SU-DHL-6 (cell line): Measurements from ENCODE around the gene MLC1.

Source experiments
- H2AFZ ChIP-seq: fragments of 200-600 bp; sonication (generic); 2 replicates; pipeline ENCODE4 v1.6.1; 2014; ENCODE audit warnings: low read depth, mild to moderate bottlenecking, moderate library complexity, mixed read lengths, antibody characterized with exemption, low read length; ENCODE audit not compliant: severe bottlenecking
- H3F3A ChIP-seq: fragments of 200-600 bp; shearing (Covaris generic); 2 replicates; pipeline ENCODE4 v1.6.0; 2016; ENCODE audit warnings: antibody characterized with exemption, mild to moderate bottlenecking; ENCODE audit not compliant: insufficient read depth
- H3K27ac ChIP-seq: fragments of 200-600 bp; sonication (generic); 2 replicates; pipeline ENCODE4 v1.5.1; 2016; ENCODE audit warnings: low read depth, mild to moderate bottlenecking, low read length, moderate library complexity, mixed read lengths
- H3K27me3 ChIP-seq: fragments of 200-600 bp; sonication (generic), shearing (Covaris generic); 2 replicates; pipeline ENCODE4 v1.6.0; 2014; ENCODE audit warnings: mild to moderate bottlenecking, low read length
- H3K36me3 ChIP-seq: fragments of 200-600 bp; sonication (generic); 2 replicates; pipeline ENCODE4 v1.6.1; 2014; ENCODE audit warnings: mild to moderate bottlenecking, low read length, mixed read lengths
- H3K4me2 ChIP-seq: fragments of 300-600, 200-600 bp; shearing (Covaris generic), sonication (generic); 2 replicates; pipeline ENCODE4 v1.6.0; 2014; ENCODE audit warnings: low read length, low read depth, mild to moderate bottlenecking; ENCODE audit not compliant: poor library complexity, severe bottlenecking
- H3K4me3 ChIP-seq: fragments of 200-600 bp; sonication (generic); 2 replicates; pipeline ENCODE4 v1.5.1; 2014; ENCODE audit warnings: antibody characterized with exemption, low read length, mild to moderate bottlenecking, mixed read lengths; ENCODE audit not compliant: insufficient read depth, poor library complexity, severe bottlenecking
- H3K79me2 ChIP-seq: fragments of 200-600 bp; sonication (generic); 2 replicates; pipeline ENCODE4 v1.6.1; 2014; ENCODE audit warnings: mild to moderate bottlenecking, low read length, moderate library complexity; ENCODE audit not compliant: insufficient read depth
- H3K9ac ChIP-seq: fragments of 200-600 bp; sonication (generic); 2 replicates; pipeline ENCODE4 v1.7.0; 2014; ENCODE audit warnings: mild to moderate bottlenecking, low read length
- H3K9me2 ChIP-seq: fragments of 200-600 bp; sonication (generic); replicated peaks from 2 replicates; pipeline ENCODE4 v1.6.1; 2014; ENCODE audit warnings: low read length; ENCODE audit not compliant: insufficient read depth
- H3K9me3 ChIP-seq: fragments of 200-600 bp; sonication (generic); 2 replicates; pipeline ENCODE4 v1.6.1; 2014; ENCODE audit warnings: low read length, mixed read lengths; ENCODE audit not compliant: insufficient read depth
- H4K20me1 ChIP-seq: fragments of 200-600 bp; sonication (generic); 2 replicates; pipeline ENCODE4 v1.6.1; 2014; ENCODE audit warnings: low read depth, mild to moderate bottlenecking, antibody characterized with exemption, low read length, moderate library complexity, mixed read lengths
- EZH2phosphoT487 ChIP-seq: fragments of 200-600 bp; sonication (generic), shearing (Covaris generic); conservative IDR thresholded peaks from 2 replicates; pipeline ENCODE4 v1.6.1; 2018; ENCODE audit warnings: mild to moderate bottlenecking, antibody characterized with exemption, low read length, moderate library complexity, mixed read lengths
- TF ChIP-seq, protein P1 (sequence below): fragments of 200-600 bp; sonication (generic); IDR thresholded peaks from one replicate; pipeline ENCODE4 v1.5.1; 2017; ENCODE audit warnings: antibody characterized with exemption, mild to moderate bottlenecking, low read length, moderate library complexity; ENCODE audit not compliant: insufficient read depth, poor library complexity, severe bottlenecking

Gene MLC1

DNA sequence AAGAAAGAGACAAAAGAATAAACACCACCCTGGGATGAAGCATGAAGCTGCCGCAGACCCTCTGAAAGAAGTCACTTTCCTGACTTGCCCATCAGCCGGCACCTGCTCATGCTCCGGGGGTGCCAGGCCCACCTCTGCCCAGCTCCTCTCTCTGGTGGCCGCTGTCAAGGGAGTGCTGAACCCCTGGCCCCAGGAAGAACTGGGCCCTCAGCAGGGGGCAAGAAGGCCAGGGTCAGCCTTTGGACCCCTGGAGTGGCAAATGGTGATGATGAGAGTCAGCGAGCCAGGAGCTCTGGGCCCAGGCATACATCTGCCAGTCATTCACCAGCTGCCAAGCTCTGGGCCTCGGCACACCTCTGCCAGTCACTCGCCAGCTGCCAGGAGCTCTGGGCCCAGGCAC lies 44.5 kb downstream of the MLC1 start:
- H3K27me3 ChIP-seq: no peaks in the 10 kb centered on the region
- H3K9me2 ChIP-seq: no peaks in the 10 kb centered on the region
- no peaks in the 10 kb centered on the region for H3K36me3 ChIP-seq
- TF ChIP-seq, protein P1, sequence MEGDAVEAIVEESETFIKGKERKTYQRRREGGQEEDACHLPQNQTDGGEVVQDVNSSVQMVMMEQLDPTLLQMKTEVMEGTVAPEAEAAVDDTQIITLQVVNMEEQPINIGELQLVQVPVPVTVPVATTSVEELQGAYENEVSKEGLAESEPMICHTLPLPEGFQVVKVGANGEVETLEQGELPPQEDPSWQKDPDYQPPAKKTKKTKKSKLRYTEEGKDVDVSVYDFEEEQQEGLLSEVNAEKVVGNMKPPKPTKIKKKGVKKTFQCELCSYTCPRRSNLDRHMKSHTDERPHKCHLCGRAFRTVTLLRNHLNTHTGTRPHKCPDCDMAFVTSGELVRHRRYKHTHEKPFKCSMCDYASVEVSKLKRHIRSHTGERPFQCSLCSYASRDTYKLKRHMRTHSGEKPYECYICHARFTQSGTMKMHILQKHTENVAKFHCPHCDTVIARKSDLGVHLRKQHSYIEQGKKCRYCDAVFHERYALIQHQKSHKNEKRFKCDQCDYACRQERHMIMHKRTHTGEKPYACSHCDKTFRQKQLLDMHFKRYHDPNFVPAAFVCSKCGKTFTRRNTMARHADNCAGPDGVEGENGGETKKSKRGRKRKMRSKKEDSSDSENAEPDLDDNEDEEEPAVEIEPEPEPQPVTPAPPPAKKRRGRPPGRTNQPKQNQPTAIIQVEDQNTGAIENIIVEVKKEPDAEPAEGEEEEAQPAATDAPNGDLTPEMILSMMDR: no peak
- TF ChIP-seq EZH2phosphoT487: no peak
- no peak overlapping the region for H3K4me2 ChIP-seq
- no peak overlapping the region for H2AFZ ChIP-seq
- no peak overlapping the region for H3K4me3 ChIP-seq
- no peak overlapping the region for H3K9ac ChIP-seq
- 0 out of 2 replicates have a peak, but pooled peaks cover 5% of the 10 kb centered on the region for H3K9me3 ChIP-seq
- no peak overlapping the region for H3K27ac ChIP-seq
- no peaks in the 10 kb centered on the region for H3K79me2 ChIP-seq
- no peaks in the 10 kb centered on the region for H3F3A ChIP-seq
- no peaks in the 10 kb centered on the region for H4K20me1 ChIP-seq

- Histone ChIP-seq H4K20me1 (no peaks in the 10 kb centered on the region), H3K9me2 (no peaks in the 10 kb centered on the region), H3K27me3 (no peaks in the 10 kb centered on the region), H3F3A (no peaks in the 10 kb centered on the region), H3K9ac (no peak overlapping the region), H3K79me2 (no peaks in the 10 kb centered on the region), H3K4me2 (no peak overlapping the region), H3K27ac (no peak overlapping the region), H3K36me3 (no peaks in the 10 kb centered on the region), H3K9me3 (0 out of 2 replicates have a peak, but pooled peaks cover 5% of the 10 kb centered on the region), H2AFZ (no peak overlapping the region), H3K4me3 (no peak overlapping the region)
- no peak for TF ChIP-seq EZH2phosphoT487
- TF ChIP-seq, protein P1: no peak
These were observed 45.4 kb downstream of the MLC1 start for GRCh38 chr22:50039669-50040443.

DNA sequence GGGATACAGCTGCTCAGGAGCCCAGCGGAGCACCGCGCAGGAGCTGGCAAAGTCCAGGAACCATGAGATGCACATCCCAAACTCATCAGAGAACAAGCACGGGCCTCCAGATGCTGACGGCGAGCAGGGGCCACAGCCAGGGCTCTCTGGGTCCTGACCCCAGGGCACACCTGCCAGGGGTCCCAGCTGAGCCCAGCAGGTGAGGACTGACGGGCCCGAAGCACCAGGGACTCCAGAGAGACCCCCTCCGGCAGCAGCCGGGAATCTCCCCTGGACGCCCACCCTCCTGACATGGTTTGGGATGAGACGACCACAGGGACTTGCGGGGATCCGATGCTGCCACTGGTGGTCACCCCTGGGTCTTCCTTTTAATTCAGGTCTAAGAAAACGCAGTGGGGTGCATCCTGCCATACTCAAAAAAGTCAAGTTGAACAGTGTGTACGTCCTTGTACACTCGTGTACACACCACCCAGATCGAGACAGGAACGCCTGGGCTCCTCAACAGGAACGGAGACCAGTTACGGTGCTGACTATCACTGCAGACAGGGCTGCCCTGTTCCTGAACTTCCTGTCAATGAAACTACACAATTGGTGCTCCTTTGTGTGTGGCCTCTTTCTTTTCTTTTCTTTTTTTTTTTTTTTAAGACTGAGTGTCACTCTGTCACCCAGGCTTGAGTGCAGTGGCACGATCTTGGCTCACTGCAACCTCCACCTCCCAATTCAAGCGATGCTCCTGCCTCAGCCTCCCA lies 49.1 kb downstream of the MLC1 start:
- no peaks in the 10 kb centered on the region for H4K20me1 ChIP-seq
- no peak overlapping the region for H3K27ac ChIP-seq
- H3K27me3 ChIP-seq: no peaks in the 10 kb centered on the region
- H3K4me3 ChIP-seq: no peak overlapping the region
- H2AFZ ChIP-seq: no peak overlapping the region
- H3K36me3 ChIP-seq: no peaks in the 10 kb centered on the region
- no peak overlapping the region for H3K9ac ChIP-seq
- 0 out of 2 replicates have a peak, but pooled peaks cover 5% of the 10 kb centered on the region for H3K9me3 ChIP-seq
- TF ChIP-seq EZH2phosphoT487: no peak
- TF ChIP-seq, protein P1: no peak
- no peaks in the 10 kb centered on the region for H3K9me2 ChIP-seq
- no peak overlapping the region for H3K4me2 ChIP-seq
- H3F3A ChIP-seq: no peaks in the 10 kb centered on the region
- no peaks in the 10 kb centered on the region for H3K79me2 ChIP-seq
